Fibroblast of skin of back (primary cell): ENCODE measurements around the gene UBQLN1. TPM values are rescaled to one million over a fixed set of nuclear protein-coding genes. Genes with fewer than 3 reads are reported as not detected.
"Not testable (repeated sequence)": the region's sequence is repeated elsewhere in the genome, so short reads cannot be mapped to it uniquely, and the experiment has no call there.

Experiments used
- DNase-seq: peaks from one replicate; pipeline ENCODE4 v3.0.0-alpha.2; 2013
- polyA plus RNA-seq, 2 experiments: library from polyadenylated mRNA; unstranded; fragments of 120-200 nt; gene quantifications; one replicate each; pipeline ENCODE4 v1.2.1, GENCODE V29; 2013; ENCODE audit not compliant: insufficient read length in 2 of 2

The UBQLN1 gene
- polyA plus RNA-seq (2013, experiment 1 of 2; ENCODE audit: insufficient read length), result 110 TPM
- 90.9 TPM for polyA plus RNA-seq (2013, experiment 2 of 2; ENCODE audit: insufficient read length)

DNA sequence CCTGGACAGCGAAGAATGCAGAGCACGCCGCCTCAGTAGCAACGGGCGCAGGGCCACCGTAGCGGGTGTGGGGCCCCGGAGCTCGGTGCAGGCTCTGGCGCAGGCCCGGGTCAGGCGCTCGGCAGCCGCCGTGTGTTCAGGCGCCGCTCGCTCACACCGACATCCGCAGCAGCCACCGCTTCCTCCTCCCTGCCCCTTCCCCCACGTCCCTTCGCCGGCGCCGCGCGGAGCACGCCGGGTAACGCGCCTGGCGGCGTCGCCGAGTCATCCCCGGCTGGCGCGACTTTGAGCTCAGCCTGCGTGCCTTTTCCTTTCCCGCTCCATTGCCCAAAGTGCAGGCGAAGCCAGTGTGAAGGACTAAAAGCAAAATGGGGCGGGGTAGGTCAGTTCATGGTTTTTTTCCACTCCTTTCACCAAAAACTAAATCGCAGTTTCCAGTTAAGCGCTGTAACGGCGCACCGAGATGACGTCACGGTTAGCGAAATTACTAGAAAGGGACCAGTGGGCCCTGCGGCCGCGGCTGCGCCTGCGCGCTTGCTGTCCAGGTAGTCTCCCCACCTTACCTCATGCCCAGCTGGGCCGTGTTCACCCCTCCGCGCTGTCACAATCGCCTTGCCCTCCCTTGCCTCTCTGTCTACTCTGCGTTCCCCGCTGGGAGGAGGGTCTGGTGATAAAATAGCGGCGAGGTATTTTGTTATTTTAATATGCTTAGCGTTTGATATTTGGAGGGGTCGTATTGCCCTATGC, at the start of gene UBQLN1:
TSS of gene UBQLN1 (minus strand) at position 191 of the 747 bp plus-strand sequence. CDS start 279 bp downstream, outside the sequence.
- DNase-seq, result peak; percentile 91

- DNase-seq, result no peak
Observed at GRCh38 chr9:83754383-83754977, 46.7 kb upstream of the UBQLN1 start.

DNA sequence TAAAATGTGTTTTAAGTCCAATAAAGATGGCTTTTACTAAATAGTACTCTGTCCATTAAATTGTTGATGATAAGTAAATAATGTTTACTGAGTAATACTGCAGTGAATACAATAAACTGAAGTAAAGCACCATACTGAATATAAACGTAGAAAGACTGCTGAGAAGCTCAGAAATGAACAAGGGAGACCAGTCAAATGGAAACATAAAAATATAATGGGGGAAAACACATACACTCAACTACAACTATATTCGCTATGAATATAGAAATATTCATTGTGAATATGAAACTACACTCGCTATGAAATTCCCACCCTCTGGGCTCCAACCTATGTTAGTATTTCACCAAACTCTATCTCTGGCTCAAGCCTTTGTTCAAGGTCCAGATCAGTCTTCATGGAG, 41.9 kb upstream of the UBQLN1 start:
- no peak for DNase-seq

DNA sequence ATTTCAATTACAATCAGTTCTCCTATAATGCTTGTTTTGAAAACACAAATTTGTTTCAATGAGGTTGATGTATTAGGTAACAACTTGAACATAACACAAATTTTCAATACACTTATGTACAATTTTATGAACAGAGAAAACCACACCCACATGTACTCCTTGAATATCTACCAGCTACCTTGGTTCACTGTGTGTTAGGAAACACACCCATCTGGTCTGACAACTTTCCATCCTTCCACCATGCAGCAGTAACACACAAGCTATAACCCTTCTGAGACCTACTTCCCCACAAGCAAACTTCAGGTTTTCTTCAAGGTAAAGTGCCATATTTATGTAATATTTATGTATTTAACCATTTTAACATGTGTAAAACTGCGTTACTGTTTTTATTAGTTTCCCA, 36.4 kb upstream of the UBQLN1 start:
- DNase-seq, result no peak

GRCh38 chr9:83733739-83734138, 26.0 kb upstream of the UBQLN1 start:
- DNase-seq, result no peak

- DNase-seq, result not testable (repeated sequence)
Observed at GRCh38 chr9:83728591-83729368, 21.0 kb upstream of the UBQLN1 start.

GRCh38 chr9:83724436-83724835, 16.7 kb upstream of the UBQLN1 start:
- DNase-seq, result no peak

- DNase-seq, result no peak
Observed at GRCh38 chr9:83722726-83723495, 15.2 kb upstream of the UBQLN1 start.

DNA sequence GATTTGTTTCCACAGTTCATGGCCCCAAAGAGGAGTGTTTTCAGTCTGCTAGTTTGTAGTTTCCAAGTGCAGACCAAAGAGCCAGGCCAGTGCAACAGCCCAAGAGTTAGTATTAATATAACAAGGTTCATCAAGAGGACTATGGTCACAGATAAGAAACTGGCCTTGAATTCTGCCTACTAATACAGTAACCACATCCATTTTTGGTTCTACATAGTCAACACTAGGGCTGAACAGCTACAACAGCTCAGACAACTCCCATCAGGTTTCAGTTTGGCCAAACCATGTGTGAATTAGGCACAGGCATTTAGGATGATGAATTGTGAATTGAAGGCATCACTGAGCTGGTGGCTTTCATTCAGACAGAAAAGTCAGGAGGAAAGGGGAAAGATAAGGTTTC, 13.8 kb upstream of the UBQLN1 start:
- no peak for DNase-seq

- no peak for DNase-seq
Observed at GRCh38 chr9:83715794-83716193, 8.0 kb upstream of the UBQLN1 start.

- DNase-seq, result no peak
Observed at GRCh38 chr9:83715221-83715620, 7.5 kb upstream of the UBQLN1 start.

DNA sequence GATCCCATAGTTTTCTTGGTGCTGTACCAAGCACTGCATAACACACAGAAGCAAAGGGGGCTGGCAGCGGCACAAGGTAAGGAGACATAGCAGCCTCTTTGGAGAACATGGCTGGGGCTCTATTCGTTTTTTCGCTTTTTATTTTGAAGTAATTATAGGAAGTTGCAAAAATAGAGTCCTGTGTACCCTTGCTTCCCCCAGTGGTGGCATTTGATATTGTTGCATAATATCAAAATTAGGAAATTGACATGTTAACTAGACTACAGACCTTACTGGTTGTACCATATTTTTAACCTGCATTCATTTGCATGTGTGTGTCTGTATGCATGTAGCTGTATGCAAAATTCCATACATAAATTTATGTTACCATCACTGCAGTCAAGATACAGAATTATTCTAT, 6.6 kb upstream of the UBQLN1 start:
- DNase-seq, result no peak

DNA sequence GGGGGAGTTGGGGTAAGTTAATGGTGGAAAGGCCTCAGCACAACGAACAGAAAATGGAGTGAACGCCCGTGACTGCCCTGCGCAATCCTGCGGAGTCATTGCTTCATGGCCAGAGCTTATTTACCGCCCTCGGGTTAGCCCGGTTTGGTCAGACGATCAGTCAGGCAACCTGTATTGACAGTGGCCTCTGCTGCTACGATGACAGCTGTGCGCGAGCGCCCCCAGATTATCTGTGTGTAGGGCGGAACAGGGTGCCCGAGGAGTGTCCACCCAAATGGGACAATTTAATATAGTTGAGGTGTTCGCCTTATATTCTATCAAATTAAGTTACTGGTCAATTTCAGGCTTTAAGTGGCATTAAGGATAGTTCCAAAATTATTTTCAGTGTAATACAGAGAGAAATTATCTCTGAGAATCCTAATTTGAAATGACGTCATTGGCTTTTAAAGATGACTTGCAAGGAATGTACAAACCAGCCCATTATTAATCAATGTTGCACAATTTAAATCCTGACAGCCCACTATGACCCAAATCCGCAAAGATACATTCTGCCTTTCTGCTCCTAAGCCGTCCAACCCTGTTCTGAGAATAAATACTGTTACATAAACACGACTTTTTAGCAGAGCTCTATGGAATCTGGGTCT, 879 bp upstream of the UBQLN1 start:
- DNase-seq, result peak; percentile 57

DNA sequence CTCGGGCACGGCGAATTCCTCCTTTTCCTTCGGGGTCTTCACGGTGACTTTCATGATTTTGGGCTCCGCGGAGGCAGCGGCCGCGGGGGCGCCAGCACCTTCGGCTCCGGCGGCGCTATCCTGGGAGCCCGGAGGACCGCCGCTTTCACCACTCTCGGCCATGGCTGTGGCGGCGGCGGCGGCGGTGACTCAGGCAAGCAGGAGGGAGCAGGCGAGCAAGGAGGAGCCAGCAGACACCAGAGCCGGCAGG, 315 bp downstream of the UBQLN1 start:
- DNase-seq, result peak; percentile 82

DNA sequence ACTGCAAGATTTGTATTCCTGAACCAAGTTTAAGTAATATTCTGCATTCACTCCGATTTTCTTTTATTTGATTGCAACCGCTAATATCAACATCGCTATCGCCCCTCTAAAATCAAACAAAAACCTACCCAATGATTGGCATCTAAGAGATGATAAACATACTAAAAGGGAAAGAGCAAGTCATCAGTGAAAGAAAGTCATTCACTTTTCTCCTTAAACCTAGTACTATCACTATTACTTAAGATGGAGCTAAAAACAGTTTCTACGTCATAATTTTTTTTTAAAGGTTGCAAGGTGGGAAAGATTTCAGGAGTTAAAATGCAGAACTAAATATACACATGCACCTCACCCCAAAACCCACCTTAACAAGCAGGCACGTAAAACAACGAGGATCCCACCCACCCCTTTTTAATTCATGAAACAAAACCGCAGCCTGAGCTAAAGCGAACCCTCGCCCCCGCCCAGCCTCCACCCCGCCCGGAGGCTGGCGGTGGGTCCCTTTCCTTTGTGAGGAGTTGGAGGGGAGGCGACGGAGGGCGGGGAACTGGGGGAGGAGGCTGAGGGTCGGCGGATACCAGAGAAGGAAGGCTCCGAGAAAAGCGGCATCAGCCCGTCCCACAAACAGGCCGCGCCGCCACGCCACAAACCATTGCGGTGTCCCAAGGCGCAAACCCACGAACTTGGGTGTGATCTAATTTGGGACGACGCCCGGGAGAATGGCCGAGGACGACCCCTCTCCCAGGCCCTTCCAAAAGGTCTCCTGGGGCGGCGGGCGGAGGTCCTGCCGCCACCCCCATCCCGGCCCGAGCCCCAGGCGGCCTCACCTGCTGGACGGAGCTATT, 861 bp downstream of the UBQLN1 start:
- DNase-seq, result peak; percentile 47

DNA sequence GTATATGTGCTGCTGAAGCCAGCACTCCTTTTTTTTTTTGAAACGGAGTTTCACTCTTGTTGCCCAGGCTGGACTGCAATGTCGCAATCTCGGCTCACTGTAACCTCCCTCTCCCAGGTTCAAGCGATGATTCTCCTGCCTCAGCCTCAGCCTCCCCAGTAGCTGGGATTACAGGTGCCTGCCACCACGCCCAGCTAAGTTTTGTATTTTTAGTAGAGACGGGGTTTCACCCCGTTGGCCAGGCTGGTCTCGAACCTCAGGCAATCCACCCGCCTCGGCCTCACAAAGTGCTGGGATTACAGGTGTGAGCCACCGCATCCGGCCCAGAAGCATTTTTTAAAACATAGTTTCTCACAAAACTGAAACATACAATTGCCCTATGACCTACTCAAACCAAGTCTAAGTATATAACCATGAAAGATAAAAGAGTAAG, 2.5 kb downstream of the UBQLN1 start:
- DNase-seq, result not testable (repeated sequence)

DNA sequence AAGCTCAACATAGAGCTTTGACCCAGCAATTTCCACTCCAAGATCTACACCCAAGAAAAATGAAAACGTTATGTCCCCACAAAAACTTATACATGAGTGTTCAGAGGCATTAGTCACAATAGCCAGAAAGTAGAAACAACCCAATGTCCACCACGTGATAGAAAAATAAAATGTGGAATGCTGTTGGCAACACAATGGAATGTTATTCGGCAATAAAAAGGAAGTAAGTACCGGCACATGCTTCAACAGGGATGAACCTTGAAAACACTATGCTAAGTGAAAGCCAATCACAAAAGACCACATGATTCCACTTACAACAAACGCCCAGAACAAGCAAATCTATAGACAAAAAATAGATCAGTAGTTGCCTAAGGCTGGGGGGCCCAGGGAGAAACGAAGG, 6.0 kb downstream of the UBQLN1 start:
- DNase-seq, result peak; percentile 84

GRCh38 chr9:83701286-83701685, 6.5 kb downstream of the UBQLN1 start:
- DNase-seq, result no peak

GRCh38 chr9:83699615-83700014, 8.1 kb downstream of the UBQLN1 start:
- DNase-seq, result no peak

- DNase-seq, result no peak
Observed at GRCh38 chr9:83698976-83699585, 8.7 kb downstream of the UBQLN1 start.

DNA sequence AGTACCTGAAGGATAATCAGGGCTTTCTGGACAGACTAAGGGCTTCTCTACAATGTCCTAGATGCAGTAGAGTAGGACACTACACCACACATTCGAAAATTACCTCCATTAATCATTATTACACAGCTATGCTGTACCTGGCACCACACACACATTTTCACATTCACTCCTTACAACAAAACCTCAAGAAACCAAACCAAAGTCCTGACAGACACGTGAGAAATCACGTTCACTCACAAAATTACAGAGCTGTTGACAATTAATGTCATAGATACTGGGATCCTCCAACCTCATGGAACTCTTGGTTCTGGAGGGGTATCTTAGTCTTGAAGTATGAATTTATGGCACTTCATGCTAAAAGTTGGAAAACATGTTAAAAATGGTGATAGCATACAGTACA, 16.3 kb downstream of the UBQLN1 start:
- DNase-seq, result no peak
